ENCODE data around the gene ISOC2.

ISOC2 gene

DNA sequence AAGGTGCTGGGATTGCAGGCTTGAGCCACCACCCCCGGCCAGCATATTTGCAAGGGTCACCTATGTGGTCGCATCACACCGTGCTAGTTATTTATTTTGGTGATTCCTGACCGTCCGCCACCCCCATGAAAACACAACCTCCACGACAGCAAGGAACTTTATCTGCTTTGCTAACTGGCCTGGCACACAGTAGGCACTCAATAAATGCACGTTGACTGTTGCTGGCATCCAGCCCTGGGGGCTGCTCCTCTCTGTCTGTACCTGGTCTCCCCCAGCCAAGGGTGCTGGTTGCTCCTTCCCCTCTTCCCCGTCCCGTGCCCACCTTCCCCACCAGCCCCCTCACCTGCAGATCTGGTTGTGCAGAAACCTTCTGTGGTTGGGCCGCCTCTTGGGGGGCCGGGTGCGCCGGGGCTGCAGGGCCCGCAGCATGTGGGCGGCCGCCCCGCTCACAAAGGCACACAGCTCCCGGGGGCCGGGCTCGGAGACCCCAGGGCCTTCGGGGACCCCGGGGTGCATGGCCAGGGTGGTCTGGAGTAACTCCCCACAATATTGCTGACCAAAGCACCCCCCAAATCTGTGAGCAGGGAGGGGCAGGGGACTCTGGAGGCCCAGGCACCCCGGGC lies 2.7 kb upstream of the ISOC2 start:
- TF ChIP-seq GABPA (IDR thresholded peaks at IDR 0.05; ENCODE audit: low read depth) (no peak), POLR2AphosphoS5 (IDR thresholded peaks at IDR 0.05; ENCODE audit: low read depth) (no peak)
- TF ChIP-seq, protein P1, sequence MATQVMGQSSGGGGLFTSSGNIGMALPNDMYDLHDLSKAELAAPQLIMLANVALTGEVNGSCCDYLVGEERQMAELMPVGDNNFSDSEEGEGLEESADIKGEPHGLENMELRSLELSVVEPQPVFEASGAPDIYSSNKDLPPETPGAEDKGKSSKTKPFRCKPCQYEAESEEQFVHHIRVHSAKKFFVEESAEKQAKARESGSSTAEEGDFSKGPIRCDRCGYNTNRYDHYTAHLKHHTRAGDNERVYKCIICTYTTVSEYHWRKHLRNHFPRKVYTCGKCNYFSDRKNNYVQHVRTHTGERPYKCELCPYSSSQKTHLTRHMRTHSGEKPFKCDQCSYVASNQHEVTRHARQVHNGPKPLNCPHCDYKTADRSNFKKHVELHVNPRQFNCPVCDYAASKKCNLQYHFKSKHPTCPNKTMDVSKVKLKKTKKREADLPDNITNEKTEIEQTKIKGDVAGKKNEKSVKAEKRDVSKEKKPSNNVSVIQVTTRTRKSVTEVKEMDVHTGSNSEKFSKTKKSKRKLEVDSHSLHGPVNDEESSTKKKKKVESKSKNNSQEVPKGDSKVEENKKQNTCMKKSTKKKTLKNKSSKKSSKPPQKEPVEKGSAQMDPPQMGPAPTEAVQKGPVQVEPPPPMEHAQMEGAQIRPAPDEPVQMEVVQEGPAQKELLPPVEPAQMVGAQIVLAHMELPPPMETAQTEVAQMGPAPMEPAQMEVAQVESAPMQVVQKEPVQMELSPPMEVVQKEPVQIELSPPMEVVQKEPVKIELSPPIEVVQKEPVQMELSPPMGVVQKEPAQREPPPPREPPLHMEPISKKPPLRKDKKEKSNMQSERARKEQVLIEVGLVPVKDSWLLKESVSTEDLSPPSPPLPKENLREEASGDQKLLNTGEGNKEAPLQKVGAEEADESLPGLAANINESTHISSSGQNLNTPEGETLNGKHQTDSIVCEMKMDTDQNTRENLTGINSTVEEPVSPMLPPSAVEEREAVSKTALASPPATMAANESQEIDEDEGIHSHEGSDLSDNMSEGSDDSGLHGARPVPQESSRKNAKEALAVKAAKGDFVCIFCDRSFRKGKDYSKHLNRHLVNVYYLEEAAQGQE (IDR thresholded peaks at IDR 0.05; ENCODE audit: insufficient replicate concordance, low read depth) = no peak
- no peak for DNase-seq (ENCODE audit: low read depth in 1 of 2, low spot score in 1 of 2)
- H3K4me3 ChIP-seq (replicated peaks; ENCODE audit: insufficient read depth, low read length) = no peak overlapping the region
- no peaks in the 10 kb centered on the region for H3K27me3 ChIP-seq (ENCODE audit: insufficient read depth, poor library complexity, severe bottlenecking)
- no peak overlapping the region for H3K27ac ChIP-seq (replicated peaks)

GRCh38 chr19:55463583-55464031 lies 2.2 kb upstream of the ISOC2 start:
- TF ChIP-seq CTCF (IDR thresholded peaks at IDR 0.05; ENCODE audit: insufficient read depth, low read length) (no peak), POLR2AphosphoS5 (IDR thresholded peaks at IDR 0.05; ENCODE audit: low read depth) (no peak), GABPA (IDR thresholded peaks at IDR 0.05; ENCODE audit: low read depth) (no peak), SPI1 (IDR thresholded peaks at IDR 0.05; ENCODE audit: borderline replicate concordance, low read depth) (no peak)
- TF ChIP-seq, protein P1 (IDR thresholded peaks at IDR 0.05; ENCODE audit: insufficient replicate concordance, low read depth) = no peak
- H3K4me3 ChIP-seq (replicated peaks; ENCODE audit: insufficient read depth, low read length) = no peak overlapping the region
- no peak for DNase-seq (ENCODE audit: low read depth in 1 of 2, low spot score in 1 of 2)
- no peaks in the 10 kb centered on the region for H3K27me3 ChIP-seq (ENCODE audit: insufficient read depth, poor library complexity, severe bottlenecking)
- H3K27ac ChIP-seq (replicated peaks) = no peak overlapping the region

- no peak for DNase-seq (ENCODE audit: low read depth in 1 of 2, low spot score in 1 of 2)
- TF ChIP-seq, protein P1 (IDR thresholded peaks at IDR 0.05; ENCODE audit: insufficient replicate concordance, low read depth) = no peak
- TF ChIP-seq GABPA (IDR thresholded peaks at IDR 0.05; ENCODE audit: low read depth) = no peak
- TF ChIP-seq CTCF (IDR thresholded peaks at IDR 0.05; ENCODE audit: insufficient read depth, low read length) = no peak
- TF ChIP-seq SPI1 (IDR thresholded peaks at IDR 0.05; ENCODE audit: borderline replicate concordance, low read depth) = no peak
- no peak for TF ChIP-seq POLR2AphosphoS5 (IDR thresholded peaks at IDR 0.05; ENCODE audit: low read depth)
- H3K4me3 ChIP-seq (replicated peaks; ENCODE audit: insufficient read depth, low read length) = no peak overlapping the region
- H3K27ac ChIP-seq (replicated peaks) = no peak overlapping the region
- H3K27me3 ChIP-seq (ENCODE audit: insufficient read depth, poor library complexity, severe bottlenecking) = no peaks in the 10 kb centered on the region
Measured at GRCh38 chr19:55462722-55463121, 1.3 kb upstream of the ISOC2 start.
